H1 (cell line): ENCODE measurements around the gene MAML3. TPM values are rescaled to one million over a fixed set of nuclear protein-coding genes. Genes with fewer than 3 reads are reported as not detected.

Source experiments
- CBX5 ChIP-seq: fragments of 300-800, 300-1000 bp; sonication (generic); IDR thresholded peaks from 2 replicates; pipeline ENCODE4 v1.7.1; 2016; ENCODE audit warnings: antibody characterized with exemption, low read length, low read depth
- CHD7 ChIP-seq: fragments of 300-600 bp; sonication (generic); IDR thresholded peaks from 2 replicates; pipeline ENCODE4 v1.7.1; 2012; ENCODE audit warnings: low read length, moderate library complexity, mild to moderate bottlenecking, inconsistent platforms; ENCODE audit not compliant: insufficient replicate concordance
- FOSL1 ChIP-seq: IDR thresholded peaks from 2 replicates; pipeline ENCODE4 v1.6.1; 2011; ENCODE audit warnings: mild to moderate bottlenecking, low read depth, low read length, moderate library complexity; ENCODE audit not compliant: insufficient read depth
- KDM4A ChIP-seq: IDR thresholded peaks from one replicate; pipeline ENCODE4 v1.7.1; 2012; ENCODE audit warnings: low read depth, mild to moderate bottlenecking, moderate library complexity, low read length, inconsistent platforms; ENCODE audit not compliant: severe bottlenecking
- MAFK ChIP-seq: IDR thresholded peaks from 2 replicates; pipeline ENCODE4 v1.6.1; 2012; ENCODE audit warnings: low read depth, mild to moderate bottlenecking, improper control_type of control experiment, low read length
- POU5F1 ChIP-seq: IDR thresholded peaks from 2 replicates; pipeline ENCODE4 v1.6.1; 2011; ENCODE audit warnings: low read depth, mild to moderate bottlenecking, low read length, moderate library complexity
- TCF12 ChIP-seq: IDR thresholded peaks from 2 replicates; pipeline ENCODE4 v1.6.1; 2011; ENCODE audit warnings: low read depth, mild to moderate bottlenecking, low read length
- polyA plus RNA-seq, 7 experiments: library from polyadenylated mRNA; depleted of rRNA in 3 of 7; stranded (reverse) in 5 of 7; unstranded in 2 of 7; fragments of >200 nt in 5 of 7; fragments of 200-250 nt in 2 of 7; gene quantifications; 1 replicate in 5 of 7; 2 replicates in 1 of 7; 4 replicates in 1 of 7; pipeline versions ENCODE4 v1.2.1 to v1.2.3, GENCODE V29; 2011 to 2013; ENCODE audit warnings: missing spikeins in 2 of 7, mixed read lengths in 2 of 7
- total RNA-seq: library from RNA; stranded (reverse); fragmentation: NEBNext Ultra II Directional; extraction: Animal tissue kit (Norgen Biotek cat#: 25700); gene quantifications from 2 replicates; pipeline ENCODE4 v1.2.1, GENCODE V29; 2021

MAML3 gene
- total and polyA plus RNA-seq, 2 of the 8 experiments (the other 6 are each of a cell fraction or from before 2014, with no cell fraction given), result 2.1 to 5.7 TPM

GRCh38 chr4:140110542-140111215 is 43.3 kb downstream of the MAML3 start (continued):
- TF ChIP-seq CHD7 (no peak), TCF12 (no peak), FOSL1 (no peak), MAFK (no peak), POU5F1 (no peak), KDM4A (no peak), CBX5 (no peak)
